ENCODE results near the gene SUCO. TPM values are rescaled to one million over a fixed set of nuclear protein-coding genes. Genes with fewer than 3 reads are reported as not detected.

The SUCO gene
- total and polyA plus RNA-seq, 2 donors (not counting 1 experiment from before 2014, with no cell fraction given) = 5.5 to 59.7 TPM

GRCh38 chr1:172544481-172545104 lies 11.6 kb downstream of the SUCO start:
- H3K36me3 ChIP-seq (replicated peaks in 1 of 2; ENCODE audit: control extremely low read depth in 1 of 2, control insufficient read depth in 1 of 2, extremely low read depth in 1 of 2, insufficient read depth in 2 of 2, low read length in 1 of 2) = peaks cover 0 to 2% of the 10 kb centered on the region in 2 experiments
- no peaks in the 10 kb centered on the region for H3K27me3 Mint-ChIP-seq
- ChIA-PET CTCF (interaction anchor here (1.1 kb wide), 1 partner anchor 175 kb away, joined by 8 read pairs; no protein-coding TSS in a partner anchor), POLR2A (no interaction called here)
- H3K9me3 Mint-ChIP-seq (ENCODE audit: insufficient read depth) = no peaks in the 10 kb centered on the region
- TF ChIP-seq CTCF (IDR thresholded peaks at IDR 0.05) (no peak), EZH2 (IDR thresholded peaks at IDR 0.05; ENCODE audit: borderline replicate concordance, insufficient read depth, low read depth, low read length, poor library complexity, severe bottlenecking) (no peak)
- no peaks in the 10 kb centered on the region for H3K9me3 ChIP-seq (ENCODE audit: control extremely low read depth in 1 of 3, control insufficient read depth in 2 of 3, insufficient read depth in 1 of 3, low read length in 2 of 3)
- H3K4me1 ChIP-seq (ENCODE audit: control insufficient read depth in 2 of 2, insufficient read depth in 2 of 2, low read length in 2 of 2) = peaks cover 20 to 27% of the 10 kb centered on the region in 2 donors
- H3K9ac ChIP-seq (ENCODE audit: low read length) = no peak overlapping the region
- no peak overlapping the region for H3K4me3 ChIP-seq (ENCODE audit: control extremely low read depth in 1 of 5, extremely low read depth in 1 of 5, insufficient read depth in 1 of 5, low read depth in 2 of 5, low read length in 4 of 5)
- intact Hi-C loops (cut with micrococcal nuclease) = loop anchor here (1.0 kb wide), 1 partner anchor 11 kb away; the partner anchor contains the start of gene SUCO
- WGBS (ENCODE audit: insufficient coverage) = 73% methylated on average over 2 of the region's 2 CpGs
- H3K4me3 Mint-ChIP-seq = no peak overlapping the region
- H3K27me3 ChIP-seq (replicated peaks in 1 of 4; ENCODE audit: control extremely low read depth in 1 of 4, control insufficient read depth in 3 of 4, insufficient read depth in 4 of 4, low read length in 3 of 4) = no peaks in the 10 kb centered on the region
- peaks cover 79% of the 10 kb centered on the region for H4K20me1 ChIP-seq (ENCODE audit: control insufficient read depth, insufficient read depth, low read length, poor library complexity, severe bottlenecking)
- H3K4me2 ChIP-seq (replicated peaks; ENCODE audit: low read depth, low read length, poor library complexity, severe bottlenecking) = peak overlapping the region; percentile 35
- no peak for DNase-seq
- H3K27ac Mint-ChIP-seq = no peak overlapping the region
- peak overlapping the region; percentile 12 to 46 for H3K27ac ChIP-seq (ENCODE audit: low read length in 2 of 2)
- ATAC-seq (ENCODE audit: low read depth) = no peak
- no peak overlapping the region for H2AFZ ChIP-seq (ENCODE audit: insufficient read depth, low read depth, low read length, poor library complexity, severe bottlenecking)
- peaks cover 31% of the 10 kb centered on the region for H3K4me1 Mint-ChIP-seq
- peaks cover 100% of the 10 kb centered on the region for H3K79me2 ChIP-seq (ENCODE audit: control insufficient read depth, insufficient read depth, low read length)

- Mint-ChIP-seq H3K4me1 (peaks cover 33% of the 10 kb centered on the region), H3K9me3 (ENCODE audit: insufficient read depth) (no peaks in the 10 kb centered on the region), H3K27me3 (no peaks in the 10 kb centered on the region), H3K4me3 (no peak overlapping the region), H3K27ac (no peak overlapping the region)
- intact Hi-C loops (cut with micrococcal nuclease) = loop anchor here (1.0 kb wide), 1 partner anchor 12 kb away; the partner anchor contains the start of gene SUCO
- ATAC-seq (ENCODE audit: low read depth) (peak; percentile 56), DNase-seq (peak; percentile 46)
- Histone ChIP-seq H4K20me1 (ENCODE audit: control insufficient read depth, insufficient read depth, low read length, poor library complexity, severe bottlenecking) (peaks cover 76% of the 10 kb centered on the region), H3K9ac (ENCODE audit: low read length) (no peak overlapping the region), H3K27ac (ENCODE audit: low read length in 2 of 2) (peak overlapping the region in 1 of 2 donors; percentile 16), H3K4me2 (replicated peaks; ENCODE audit: low read depth, low read length, poor library complexity, severe bottlenecking) (peak overlapping the region; percentile 35), H3K4me3 (ENCODE audit: control extremely low read depth in 1 of 5, extremely low read depth in 1 of 5, insufficient read depth in 1 of 5, low read depth in 2 of 5, low read length in 4 of 5) (no peak overlapping the region), H3K27me3 (replicated peaks in 1 of 4; ENCODE audit: control extremely low read depth in 1 of 4, control insufficient read depth in 3 of 4, insufficient read depth in 4 of 4, low read length in 3 of 4) (no peaks in the 10 kb centered on the region), H3K36me3 (replicated peaks in 1 of 2; ENCODE audit: control extremely low read depth in 1 of 2, control insufficient read depth in 1 of 2, extremely low read depth in 1 of 2, insufficient read depth in 2 of 2, low read length in 1 of 2) (peaks cover 0 to 2% of the 10 kb centered on the region in 2 experiments), H3K9me3 (ENCODE audit: control extremely low read depth in 1 of 3, control insufficient read depth in 2 of 3, insufficient read depth in 1 of 3, low read length in 2 of 3) (no peaks in the 10 kb centered on the region), H3K4me1 (ENCODE audit: control insufficient read depth in 2 of 2, insufficient read depth in 2 of 2, low read length in 2 of 2) (peaks cover 20 to 27% of the 10 kb centered on the region in 2 donors), H2AFZ (ENCODE audit: insufficient read depth, low read depth, low read length, poor library complexity, severe bottlenecking) (no peak overlapping the region), H3K79me2 (ENCODE audit: control insufficient read depth, insufficient read depth, low read length) (peaks cover 100% of the 10 kb centered on the region)
- TF ChIP-seq EZH2 (IDR thresholded peaks at IDR 0.05; ENCODE audit: borderline replicate concordance, insufficient read depth, low read depth, low read length, poor library complexity, severe bottlenecking) (no peak), CTCF (IDR thresholded peaks at IDR 0.05) (no peak)
- ChIA-PET POLR2A (no interaction called here), CTCF (interaction anchor here (1.1 kb wide), 1 partner anchor 174 kb away, joined by 8 read pairs; no protein-coding TSS in a partner anchor)
- 78% methylated on average over 4 of the region's 4 CpGs for WGBS (ENCODE audit: insufficient coverage)
Measured at GRCh38 chr1:172545396-172546004, 12.6 kb downstream of the SUCO start.
